Measurements from ENCODE around the gene NRXN3.

GRCh38 chr14:78847801-78848200 is 677.6 kb downstream of the NRXN3 start:
- no peak for TF ChIP-seq GATA2 (IDR thresholded peaks at IDR 0.05; ENCODE audit: low read depth, low read length)
- TF ChIP-seq GATA3 (IDR thresholded peaks at IDR 0.05; ENCODE audit: low read depth, low read length): no peak

Data from SH-SY5Y (cell line).